Panc1 (cell line): ENCODE measurements around the gene CNTN5. TPM values are rescaled to one million over a fixed set of nuclear protein-coding genes. Genes with fewer than 3 reads are reported as not detected.
A peak's percentile ranks its signal among the peaks of the same experiment; 100 is the strongest.

Experiments
- ATAC-seq: fragments of 200-7000 bp; cut with Tn5 transposase; 2 replicates; pipeline ENCODE4 v1.9.1; 2020; ENCODE audit warnings: mild to moderate bottlenecking, moderate library complexity
- BruUV-seq: library from RNA; stranded (reverse); fragments of 400-500 nt; replicated peaks from 2 replicates; lab custom pipeline; 2021; lab: Mats Ljungman, UMichigan
- CTCF ChIA-PET: fragments of 300-600 bp; sonication (Branson Sonifier 250); formaldehyde crosslinking; loops from one replicate; lab custom pipeline; 2022; ENCODE audit warnings: antibody characterized with exemption; lab: Charles Lee
- POLR2A ChIA-PET: fragments of 300-600 bp; sonication (Branson Sonifier 250); formaldehyde crosslinking; loops from one replicate; lab custom pipeline; 2022; ENCODE audit warnings: antibody characterized with exemption; lab: Charles Lee
- DNase-seq: peaks from one replicate; pipeline ENCODE4 v3.0.0-alpha.2; 2010; ENCODE audit warnings: low read depth, low spot score
- H3K27ac ChIP-seq: 2 replicates; pipeline ENCODE4 v1.5.1; 2011; ENCODE audit warnings: mild to moderate bottlenecking, low read length, inconsistent platforms
- H3K27me3 ChIP-seq: fragments of 200-500 bp; sonication (Bioruptor generic); 2 replicates; pipeline ENCODE4 v1.6.0; 2014; ENCODE audit warnings: low read length, inconsistent platforms; ENCODE audit not compliant: control insufficient read depth, insufficient read depth
- H3K36me3 ChIP-seq: fragments of 200-500 bp; sonication (Bioruptor generic); 2 replicates; pipeline ENCODE4 v1.5.1; 2014; ENCODE audit warnings: inconsistent platforms, mild to moderate bottlenecking, low read length, moderate library complexity; ENCODE audit not compliant: control insufficient read depth, insufficient read depth
- H3K4me1 ChIP-seq: 2 replicates; pipeline ENCODE4 v1.5.1; 2011; ENCODE audit warnings: inconsistent platforms, mild to moderate bottlenecking, low read length, moderate library complexity; ENCODE audit not compliant: control insufficient read depth, insufficient read depth
- H3K4me3 ChIP-seq, 2 experiments: 2 replicates each; pipeline ENCODE4 v1.5.1; 2011 to 2012; ENCODE audit warnings: low read depth in 2 of 2, low read length in 2 of 2, mild to moderate bottlenecking in 2 of 2, inconsistent platforms in 1 of 2, moderate library complexity in 1 of 2
- H3K9me3 ChIP-seq: fragments of 200-500 bp; sonication (Bioruptor generic); 2 replicates; pipeline ENCODE4 v1.5.1; 2014; ENCODE audit warnings: low read depth, mild to moderate bottlenecking, inconsistent platforms, low read length, moderate library complexity; ENCODE audit not compliant: control insufficient read depth, insufficient read depth
- CTCF ChIP-seq: fragments of 450-650 bp; IDR thresholded peaks from 2 replicates; pipeline ENCODE4 v1.5.1; 2017; ENCODE audit warnings: mild to moderate bottlenecking
- POLR2AphosphoS5 ChIP-seq: IDR thresholded peaks from 2 replicates; pipeline ENCODE4 v1.6.1; 2012; ENCODE audit warnings: mild to moderate bottlenecking, low read depth, low read length, moderate library complexity
- REST ChIP-seq, 2 experiments: IDR thresholded peaks; 2 replicates each; pipeline ENCODE4 v1.6.1; 2011 to 2012; ENCODE audit warnings: low read depth in 2 of 2, control low read depth in 1 of 2, low read length in 1 of 2, mild to moderate bottlenecking in 1 of 2, moderate library complexity in 1 of 2; ENCODE audit not compliant: insufficient read depth in 1 of 2
- SIN3A ChIP-seq: IDR thresholded peaks from 2 replicates; pipeline ENCODE4 v1.6.1; 2012; ENCODE audit warnings: low read depth, mild to moderate bottlenecking, low read length, moderate library complexity, borderline replicate concordance; ENCODE audit not compliant: insufficient read depth
- TCF7L2 ChIP-seq: IDR thresholded peaks from 2 replicates; pipeline ENCODE4 v1.6.1; 2011; ENCODE audit warnings: mild to moderate bottlenecking, low read depth, low read length, inconsistent platforms
- in situ Hi-C: cut with HindIII; loops from 2 replicates; pipeline ENCODE4 v1.10.0; 2016; ENCODE audit warnings: low sequenced_read_pairs, low pct_unique_long_range_greater_than_20kb
- intact Hi-C: fragments of 100-400 bp; cut with micrococcal nuclease; formaldehyde crosslinking; loops from one replicate; pipeline ENCODE4 v1.10.0; 2022; ENCODE audit not compliant: unreplicated experiment
- total RNA-seq: library from RNA; stranded (reverse); gene quantifications from one replicate; pipeline ENCODE4 v1.2.1, GENCODE V29; 2021; ENCODE audit not compliant: unreplicated experiment

Gene CNTN5
- total RNA-seq, 1 experiment from 2014 or later: not detected

- Histone ChIP-seq H3K27ac (no peak overlapping the region), H3K36me3 (no peaks in the 10 kb centered on the region), H3K4me3 (no peak overlapping the region), H3K4me1 (no peaks in the 10 kb centered on the region), H3K27me3 (peaks cover 23% of the 10 kb centered on the region), H3K9me3 (no peaks in the 10 kb centered on the region)
- DNase-seq (peak; percentile 35), ATAC-seq (peak; percentile 51; the same call in 1 of the 2 replicates)
- intact Hi-C loops: no loop called here
- BruUV-seq: no TSS peak
- POLR2A ChIA-PET: no interaction called here
- TF ChIP-seq CTCF (peak; percentile 83; the same call in 1 of the 2 replicates), TCF7L2 (no peak), SIN3A (no peak), REST (IDR thresholded peaks at IDR 0.05; ENCODE audit: insufficient read depth in 1 of 2, low read depth in 2 of 2, low read length in 1 of 2) (no peak)
- CTCF ChIA-PET: interaction anchor here (0.6 to 0.7 kb wide), 4 partner anchors 286 to 1870 kb away, joined by 3 to 4 read pairs (median 3); no protein-coding TSS in a partner anchor
- in situ Hi-C loops: no loop called here
Observed at GRCh38 chr11:99015634-99016454, 4.9 kb upstream of the CNTN5 start.

- intact Hi-C loops (loop anchor here (1.0 kb wide), 1 partner anchor 720 kb away; no protein-coding TSS in a partner anchor), in situ Hi-C loops (no loop called here)
- no peak overlapping the region for H3K27ac ChIP-seq
- H3K9me3 ChIP-seq: no peaks in the 10 kb centered on the region
- DNase-seq (no peak), ATAC-seq (no peak)
- ChIA-PET CTCF (no interaction called here), POLR2A (no interaction called here)
- no peaks in the 10 kb centered on the region for H3K4me1 ChIP-seq
- no peak overlapping the region for H3K4me3 ChIP-seq
- BruUV-seq: no TSS peak
- TF ChIP-seq POLR2AphosphoS5: no peak
- TF ChIP-seq CTCF: no peak
- TF ChIP-seq SIN3A: no peak
- no peak for TF ChIP-seq REST (IDR thresholded peaks at IDR 0.05; ENCODE audit: insufficient read depth in 1 of 2, low read depth in 2 of 2, low read length in 1 of 2)
- TF ChIP-seq TCF7L2: no peak
- peaks cover 44% of the 10 kb centered on the region for H3K27me3 ChIP-seq
- no peaks in the 10 kb centered on the region for H3K36me3 ChIP-seq
Observed at GRCh38 chr11:99019696-99020095, 1.1 kb upstream of the CNTN5 start.
